Cardiac muscle cell (in vitro differentiated cells and primary cell): ENCODE data around the gene SCN11A. TPM values are rescaled to one million over a fixed set of nuclear protein-coding genes. Genes with fewer than 3 reads are reported as not detected.
A peak's percentile ranks its signal among the peaks of the same experiment; 100 is the strongest.

Source experiments
- DNase-seq, 2 donors: peaks; one replicate each; pipeline versions ENCODE4 v3.0.0 to v3.0.0-alpha.2; 2010 to 2017; ENCODE audit warnings: low read depth in 1 of 2, low spot score in 1 of 2
- H3K27ac ChIP-seq: fragments of 200-600 bp; sonication (generic); 2 replicates; pipeline ENCODE4 v1.5.1; 2016
- H3K27me3 ChIP-seq: fragments of 200-600 bp; sonication (generic); 2 replicates; pipeline ENCODE4 v1.6.0; 2016; ENCODE audit warnings: control low read depth
- H3K36me3 ChIP-seq: fragments of 200-600 bp; sonication (generic); 2 replicates; pipeline ENCODE4 v1.5.1; 2016; ENCODE audit warnings: control low read depth
- H3K4me1 ChIP-seq: fragments of 200-600 bp; sonication (generic); 2 replicates; pipeline ENCODE4 v1.8.1; 2017; ENCODE audit warnings: low read depth, mild to moderate bottlenecking, mixed run types
- H3K4me3 ChIP-seq: fragments of 200-600 bp; sonication (generic); 2 replicates; pipeline ENCODE4 v1.5.1; 2016; ENCODE audit warnings: mild to moderate bottlenecking
- H3K9me3 ChIP-seq: fragments of 200-600 bp; sonication (generic); 2 replicates; pipeline ENCODE4 v1.5.1; 2017; ENCODE audit warnings: low read depth, mild to moderate bottlenecking, control low read depth
- CTCF ChIP-seq: IDR thresholded peaks from 2 replicates; pipeline ENCODE4 v1.5.1; 2012; ENCODE audit warnings: low read depth, mild to moderate bottlenecking, low read length
- polyA plus RNA-seq: library from polyadenylated mRNA; unstranded; fragments of >200 nt; fragmentation: Nextera tagmentation; extraction: Ambion mirVana; gene quantifications from 2 replicates; pipeline ENCODE4 v1.2.1, GENCODE V29; 2016
- total RNA-seq: library from RNA; depleted of rRNA; stranded (reverse); fragments of >200 nt; gene quantifications from 2 replicates; pipeline ENCODE4 v1.2.3, GENCODE V29; 2016

SCN11A gene
- total and polyA plus RNA-seq, 2 experiments from 2014 or later: 0.51 to 0.60 TPM

- no peak for DNase-seq
- H3K27ac ChIP-seq: no peak overlapping the region
- peaks cover 46% of the 10 kb centered on the region for H3K36me3 ChIP-seq
- no peak overlapping the region for H3K4me3 ChIP-seq
- TF ChIP-seq CTCF: no peak
- no peaks in the 10 kb centered on the region for H3K9me3 ChIP-seq
- no peaks in the 10 kb centered on the region for H3K4me1 ChIP-seq
- no peaks in the 10 kb centered on the region for H3K27me3 ChIP-seq
Observed at GRCh38 chr3:39098473-39099000, 46.8 kb upstream of the SCN11A start.

- no peak for TF ChIP-seq CTCF
- no peaks in the 10 kb centered on the region for H3K9me3 ChIP-seq
- no peaks in the 10 kb centered on the region for H3K27me3 ChIP-seq
- no peak for DNase-seq
- peaks cover 50% of the 10 kb centered on the region for H3K36me3 ChIP-seq
- H3K4me3 ChIP-seq: no peak overlapping the region
- H3K4me1 ChIP-seq: no peaks in the 10 kb centered on the region
- no peak overlapping the region for H3K27ac ChIP-seq
Observed at GRCh38 chr3:39097716-39098472, 46.1 kb upstream of the SCN11A start.

- TF ChIP-seq CTCF: no peak
- no peaks in the 10 kb centered on the region for H3K27me3 ChIP-seq
- H3K9me3 ChIP-seq: no peaks in the 10 kb centered on the region
- peak in 1 of 2 donors; percentile 43 for DNase-seq
- peak overlapping the region; percentile 68 for H3K27ac ChIP-seq
- H3K36me3 ChIP-seq: peaks cover 53% of the 10 kb centered on the region
- no peaks in the 10 kb centered on the region for H3K4me1 ChIP-seq
- H3K4me3 ChIP-seq: no peak overlapping the region
Observed at GRCh38 chr3:39096775-39097174, 45.0 kb upstream of the SCN11A start.

GRCh38 chr3:39095778-39096177 lies 44.0 kb upstream of the SCN11A start:
- no peak overlapping the region for H3K27ac ChIP-seq
- H3K4me1 ChIP-seq: no peaks in the 10 kb centered on the region
- H3K4me3 ChIP-seq: no peak overlapping the region
- H3K9me3 ChIP-seq: no peaks in the 10 kb centered on the region
- no peak for DNase-seq
- H3K36me3 ChIP-seq: peaks cover 63% of the 10 kb centered on the region
- TF ChIP-seq CTCF: no peak
- no peaks in the 10 kb centered on the region for H3K27me3 ChIP-seq

- no peak for TF ChIP-seq CTCF
- no peaks in the 10 kb centered on the region for H3K4me1 ChIP-seq
- H3K4me3 ChIP-seq: no peak overlapping the region
- DNase-seq: no peak
- peaks cover 66% of the 10 kb centered on the region for H3K36me3 ChIP-seq
- H3K27me3 ChIP-seq: no peaks in the 10 kb centered on the region
- H3K27ac ChIP-seq: no peak overlapping the region
- H3K9me3 ChIP-seq: no peaks in the 10 kb centered on the region
Observed at GRCh38 chr3:39094851-39095677, 43.3 kb upstream of the SCN11A start.
